ENCODE results near the gene GIPC1.
"Not testable (repeated sequence)": the region's sequence is repeated elsewhere in the genome, so short reads cannot be mapped to it uniquely, and the experiment has no call there.

GIPC1 gene

DNA sequence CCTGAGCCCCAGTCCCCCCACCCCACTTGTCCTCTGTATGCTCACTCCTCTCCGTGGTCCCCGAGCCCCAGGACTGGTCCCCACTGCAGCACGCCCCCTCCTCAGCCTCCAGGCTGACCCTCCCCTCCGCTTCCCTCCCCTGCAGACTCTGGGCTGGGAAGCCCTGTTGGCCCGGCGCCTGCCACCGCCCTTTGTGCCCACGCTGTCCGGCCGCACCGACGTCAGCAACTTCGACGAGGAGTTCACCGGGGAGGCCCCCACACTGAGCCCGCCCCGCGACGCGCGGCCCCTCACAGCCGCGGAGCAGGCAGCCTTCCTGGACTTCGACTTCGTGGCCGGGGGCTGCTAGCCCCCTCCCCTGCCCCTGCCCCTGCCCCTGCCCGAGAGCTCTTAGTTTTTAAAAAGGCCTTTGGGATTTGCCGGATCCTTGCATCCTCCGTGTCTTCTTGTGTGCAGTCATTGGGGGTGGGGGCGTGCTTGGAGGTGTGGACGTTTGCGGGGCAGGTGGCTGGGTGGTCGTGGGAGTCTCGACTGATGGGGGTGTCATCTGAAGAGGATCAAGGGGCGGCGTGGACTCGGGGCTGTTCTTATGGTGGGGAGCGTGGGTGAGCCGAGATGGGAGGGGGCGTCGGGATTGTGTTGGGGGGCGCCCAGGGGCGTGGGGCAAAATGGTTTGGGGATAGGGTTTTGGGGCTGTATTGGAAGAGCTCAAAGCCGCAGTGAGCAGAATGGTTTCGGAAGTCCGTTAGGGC is 24.3 kb downstream of the GIPC1 start:
- no peak for DNase-seq (ENCODE audit: low read depth in 3 of 3)

GRCh38 chr19:14470031-14470876 is 25.7 kb downstream of the GIPC1 start:
- DNase-seq (ENCODE audit: low read depth in 3 of 3) = no peak

GRCh38 chr19:14467816-14468215 is 28.1 kb downstream of the GIPC1 start:
- DNase-seq (ENCODE audit: low read depth in 3 of 3) = no peak

GRCh38 chr19:14467391-14467790 is 28.5 kb downstream of the GIPC1 start:
- DNase-seq (ENCODE audit: low read depth in 3 of 3) = no peak

- no peak for DNase-seq (ENCODE audit: low read depth in 3 of 3)
Measured at GRCh38 chr19:14463747-14464146, 32.2 kb downstream of the GIPC1 start.

DNA sequence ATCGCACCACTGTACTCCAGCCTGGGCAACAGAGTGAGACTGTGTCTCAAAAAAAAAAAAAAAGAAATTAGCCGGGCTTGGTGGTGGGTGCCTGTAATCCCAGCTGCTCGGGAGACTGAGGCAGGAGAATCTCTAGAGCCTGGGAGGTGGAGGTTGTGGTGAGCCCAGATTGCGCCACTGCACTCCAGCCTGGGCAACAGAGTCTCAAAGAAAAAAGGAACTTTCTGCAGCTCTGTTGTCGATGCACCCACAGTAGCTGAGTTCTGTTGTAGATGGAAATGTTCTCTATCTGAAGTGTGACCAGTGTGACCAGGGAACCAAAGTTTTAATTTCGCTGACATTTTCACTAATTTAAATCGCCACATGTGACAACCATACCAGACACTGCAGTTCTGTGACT is 33.5 kb downstream of the GIPC1 start:
- DNase-seq (ENCODE audit: low read depth in 3 of 3) = not testable (repeated sequence)

GRCh38 chr19:14460935-14461334 is 35.0 kb downstream of the GIPC1 start:
- DNase-seq (ENCODE audit: low read depth in 3 of 3) = no peak

DNA sequence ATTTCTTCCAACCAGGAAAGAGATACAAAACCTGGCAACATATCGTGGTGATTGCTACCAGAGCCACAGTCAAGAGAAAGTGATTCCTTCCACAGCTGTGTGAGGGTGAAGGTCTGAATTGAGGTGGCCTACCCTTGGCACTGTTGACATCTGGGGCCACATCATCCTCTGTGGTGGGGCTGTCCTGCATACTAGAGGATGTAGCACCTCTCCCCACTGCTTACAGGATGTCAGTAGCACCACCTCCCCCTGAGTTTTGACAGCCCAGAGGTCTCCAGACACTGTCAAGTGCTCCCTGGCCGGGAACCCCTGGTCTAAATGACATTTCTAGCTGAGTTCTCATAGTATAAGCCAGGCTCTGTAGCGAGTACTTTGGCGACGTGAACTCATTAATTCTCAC is 36.2 kb downstream of the GIPC1 start:
- no peak for DNase-seq (ENCODE audit: low read depth in 3 of 3)

GRCh38 chr19:14452303-14452702 is 43.6 kb downstream of the GIPC1 start:
- not testable (repeated sequence) for DNase-seq (ENCODE audit: low read depth in 3 of 3)

GRCh38 chr19:14450876-14451275 is 45.1 kb downstream of the GIPC1 start:
- DNase-seq (ENCODE audit: low read depth in 3 of 3) = no peak

GRCh38 chr19:14450168-14450874 is 45.6 kb downstream of the GIPC1 start:
- DNase-seq (ENCODE audit: low read depth in 3 of 3) = peak in 2 of 3 experiments; percentile 27 to 30

DNA sequence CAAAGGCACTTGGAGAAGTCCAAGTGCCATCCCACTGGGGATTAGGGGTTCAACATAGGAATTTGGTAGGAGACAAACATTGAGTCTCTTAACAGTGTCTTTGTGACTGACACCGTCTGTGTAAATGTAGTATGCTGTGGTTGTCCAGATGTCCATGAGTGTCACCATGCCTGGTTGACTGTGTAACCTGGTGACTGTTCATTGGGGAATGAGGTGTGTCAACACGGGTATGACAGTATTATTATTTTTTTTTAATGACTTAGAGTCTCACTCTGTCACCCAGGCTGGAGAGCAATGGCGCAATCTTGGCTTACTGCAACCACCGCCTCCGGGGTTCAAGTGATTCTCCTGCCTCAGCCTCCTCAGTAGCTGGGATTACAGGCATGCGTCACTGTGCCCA is 46.6 kb downstream of the GIPC1 start:
- no peak for DNase-seq (ENCODE audit: low read depth in 3 of 3)

- DNase-seq (ENCODE audit: low read depth in 3 of 3) = no peak
Measured at GRCh38 chr19:14446336-14447036, 49.4 kb downstream of the GIPC1 start.

DNA sequence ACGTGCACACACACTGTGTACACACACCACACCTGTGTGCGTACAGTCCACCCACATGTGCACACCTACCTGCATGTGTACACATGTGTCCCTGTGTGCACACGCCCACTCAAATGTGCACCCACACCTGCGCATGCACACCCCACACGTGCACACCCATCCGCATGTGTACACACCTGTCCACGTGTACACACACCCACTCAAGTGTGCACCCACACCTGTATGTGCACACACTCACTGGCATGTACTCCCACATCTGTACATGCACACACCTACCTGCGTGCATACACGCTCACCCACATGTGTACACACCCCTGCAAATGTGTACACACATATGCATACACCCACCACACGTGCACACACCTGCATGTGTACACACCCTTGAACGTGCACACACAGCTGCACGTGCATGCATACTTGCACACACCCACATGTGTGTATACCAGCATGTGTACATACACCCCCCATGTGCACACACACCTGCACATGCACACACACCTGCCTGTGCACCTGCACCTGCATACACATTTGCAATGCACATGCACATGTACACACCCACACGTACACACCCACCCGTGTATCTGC is 52.2 kb downstream of the GIPC1 start:
- no peak for DNase-seq (ENCODE audit: low read depth in 3 of 3)

- DNase-seq (ENCODE audit: low read depth in 3 of 3) = no peak
Measured at GRCh38 chr19:14442891-14443631, 52.9 kb downstream of the GIPC1 start.

DNA sequence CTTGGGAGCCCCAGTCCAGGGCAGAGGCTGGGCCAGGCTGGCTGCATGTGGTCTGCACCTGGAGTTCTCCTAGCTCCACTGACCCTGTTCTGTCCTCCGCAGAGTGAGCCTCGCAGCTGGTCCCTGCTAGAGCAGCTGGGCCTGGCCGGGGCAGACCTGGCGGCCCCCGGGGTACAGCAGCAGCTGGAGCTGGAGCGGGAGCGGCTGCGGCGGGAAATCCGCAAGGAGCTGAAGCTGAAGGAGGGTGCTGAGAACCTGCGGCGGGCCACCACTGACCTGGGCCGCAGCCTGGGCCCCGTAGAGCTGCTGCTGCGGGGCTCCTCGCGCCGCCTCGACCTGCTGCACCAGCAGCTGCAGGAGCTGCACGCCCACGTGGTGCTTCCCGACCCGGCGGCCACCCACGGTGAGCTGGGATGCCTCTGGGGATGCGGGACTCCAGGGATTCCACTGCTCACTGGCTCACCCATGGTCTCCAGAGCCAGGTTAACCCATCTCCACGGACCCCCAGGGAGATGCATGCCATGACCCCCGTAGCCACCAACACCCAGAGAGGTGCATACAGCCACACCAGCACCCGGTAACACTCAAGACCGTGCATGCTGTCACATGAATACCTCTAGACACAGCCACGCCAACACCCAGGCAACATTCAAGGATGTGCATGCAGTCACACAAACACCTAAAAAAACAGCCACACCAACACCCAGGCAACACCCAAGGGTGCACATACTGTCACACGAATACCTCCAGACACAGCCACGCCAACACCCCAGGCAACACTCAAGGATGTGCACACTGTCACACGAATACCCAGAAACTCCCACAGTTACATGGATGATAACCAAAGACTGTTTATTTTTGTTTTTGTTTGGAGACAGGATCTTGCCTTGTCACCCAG is 54.6 kb downstream of the GIPC1 start:
- DNase-seq (ENCODE audit: low read depth in 3 of 3) = no peak

GRCh38 chr19:14440049-14440448 is 55.9 kb downstream of the GIPC1 start:
- DNase-seq (ENCODE audit: low read depth in 3 of 3) = peak; percentile 51 to 60 (median 52)

- no peak for DNase-seq (ENCODE audit: low read depth in 3 of 3)
Measured at GRCh38 chr19:14439014-14439413, 56.9 kb downstream of the GIPC1 start.

DNA sequence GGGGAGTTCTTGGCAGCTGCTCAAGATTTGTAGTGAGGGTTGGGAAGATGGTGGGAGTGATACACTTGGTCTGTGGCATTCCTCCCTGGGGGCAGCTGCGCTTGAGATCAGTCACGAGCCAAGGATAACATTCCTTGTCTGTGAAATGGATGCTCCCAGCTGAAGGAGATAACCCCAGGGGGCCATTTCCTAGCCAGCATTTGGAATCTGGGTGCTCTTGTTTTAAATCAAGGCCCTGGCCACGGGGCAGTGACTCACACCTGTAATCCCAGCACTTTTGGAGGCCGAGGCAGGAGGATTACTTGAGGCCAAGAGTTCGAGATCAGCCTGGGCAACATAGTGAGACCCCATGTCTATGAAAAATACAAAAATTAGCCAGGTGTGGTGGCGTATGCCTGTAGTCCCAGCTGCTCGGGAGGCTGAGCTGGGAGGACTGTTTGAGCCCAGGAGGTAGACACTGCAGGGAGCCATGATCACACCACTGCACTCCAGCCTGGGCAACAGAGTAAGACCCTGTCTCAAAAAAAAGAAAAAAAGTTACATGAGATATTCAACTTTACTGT is 58.3 kb downstream of the GIPC1 start:
- DNase-seq (ENCODE audit: low read depth in 3 of 3) = no peak

All from stimulated activated CD4-positive, alpha-beta T cell treated with anti-CD3 and anti-CD28 coated beads, TNF-alpha, amount 100 ng/mL, for 4 hours (primary cell).